Activated CD4-positive, alpha-beta memory T cell treated with anti-CD3 and anti-CD28 coated beads, Interleukin-2, amount 10 ng/mL, durations not matched to agents 7 days and 5 days (primary cell): ENCODE data around the gene GLS. TPM values are rescaled to one million over a fixed set of nuclear protein-coding genes. Genes with fewer than 3 reads are reported as not detected.

Experiments used
- CTCF ChIA-PET: fragments of 350-600 bp; sonication (Branson Sonifier 250); formaldehyde crosslinking; loops from one replicate; lab custom pipeline; 2021; ENCODE audit warnings: antibody characterized with exemption, inconsistent platforms; lab: Charles Lee
- POLR2A ChIA-PET: fragments of 350-600 bp; sonication (Branson Sonifier 250); formaldehyde crosslinking; loops from one replicate; lab custom pipeline; 2021; ENCODE audit warnings: antibody characterized with exemption; lab: Charles Lee
- DNase-seq: peaks from one replicate; pipeline ENCODE4 v3.0.0-alpha.2; 2020
- H3K27ac Mint-ChIP-seq: one replicate; pipeline ENCODE4 v1.8.0; 2021; ENCODE audit warnings: mild to moderate bottlenecking, mixed read lengths
- H3K27me3 Mint-ChIP-seq: one replicate; pipeline ENCODE4 v1.8.0; 2021; ENCODE audit warnings: mixed read lengths
- H3K36me3 Mint-ChIP-seq: one replicate; pipeline ENCODE4 v1.8.0; 2021; ENCODE audit warnings: low read depth, mixed read lengths
- H3K4me1 Mint-ChIP-seq: one replicate; pipeline ENCODE4 v1.8.0; 2021; ENCODE audit warnings: mixed read lengths
- H3K4me3 Mint-ChIP-seq: one replicate; pipeline ENCODE4 v1.8.0; 2021; ENCODE audit warnings: mild to moderate bottlenecking, mixed read lengths
- H3K9me3 Mint-ChIP-seq: one replicate; pipeline ENCODE4 v1.8.0; 2021; ENCODE audit warnings: mixed read lengths
- total RNA-seq, 2 experiments: library from RNA; stranded (reverse); gene quantifications; one replicate each; pipeline ENCODE4 v1.2.3, GENCODE V29; 2021

GLS gene
- total RNA-seq, 2 experiments from 2014 or later = 146 to 150 TPM

GRCh38 chr2:190970160-190970559 lies 89.5 kb downstream of the GLS start:
- CTCF ChIA-PET = no interaction called here
- H3K9me3 Mint-ChIP-seq = no peaks in the 10 kb centered on the region
- H3K27ac Mint-ChIP-seq = no peak overlapping the region

DNA sequence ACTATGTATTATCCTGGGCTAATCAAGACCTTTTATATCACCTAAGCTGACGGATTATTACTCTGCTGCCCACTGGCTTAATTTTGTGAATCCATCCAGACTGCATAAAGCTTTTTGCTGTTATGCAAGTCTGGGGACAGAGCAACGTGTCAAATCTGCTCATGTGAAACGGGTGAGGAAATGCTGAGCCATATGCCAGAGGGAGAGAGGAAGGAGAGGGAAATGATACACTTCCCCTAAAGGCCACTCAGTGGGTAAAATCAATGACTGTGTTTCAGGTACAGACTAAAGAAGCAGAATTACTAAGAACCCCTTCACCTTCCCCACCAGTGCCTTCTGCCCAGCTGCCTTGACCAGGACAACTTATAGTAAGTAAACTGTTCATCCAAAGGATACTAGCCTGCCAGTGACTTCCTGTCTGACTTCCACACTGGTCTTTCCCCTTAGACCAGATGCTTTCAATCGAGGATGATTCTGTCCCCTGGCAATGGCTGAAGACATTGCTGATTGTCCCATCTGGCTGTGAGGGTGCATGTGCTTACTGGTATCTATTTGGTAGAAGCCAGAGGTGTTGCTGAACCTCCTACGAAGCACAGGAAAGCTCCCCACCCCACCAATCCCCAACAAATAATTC lies 90.4 kb downstream of the GLS start:
- CTCF ChIA-PET = no interaction called here
- H3K36me3 Mint-ChIP-seq = peaks cover 88% of the 10 kb centered on the region
- H3K27ac Mint-ChIP-seq = peak overlapping the region; percentile 49
- H3K9me3 Mint-ChIP-seq = no peaks in the 10 kb centered on the region
- peaks cover 28% of the 10 kb centered on the region for H3K4me1 Mint-ChIP-seq
- POLR2A ChIA-PET = interaction anchor here (1.6 kb wide), 1 partner anchor 16 kb away, joined by 5 read pairs; no protein-coding TSS in a partner anchor
- H3K4me3 Mint-ChIP-seq = no peak overlapping the region
- DNase-seq = no peak
- no peaks in the 10 kb centered on the region for H3K27me3 Mint-ChIP-seq

More at GRCh38 chr2:190970160-190970559, 89.5 kb downstream of the GLS start:
- H3K36me3 Mint-ChIP-seq = peaks cover 88% of the 10 kb centered on the region
- H3K4me3 Mint-ChIP-seq = no peak overlapping the region
- peaks cover 28% of the 10 kb centered on the region for H3K4me1 Mint-ChIP-seq
- POLR2A ChIA-PET = interaction anchor here (1.4 kb wide), 1 partner anchor 22 kb away, joined by 4 read pairs; no protein-coding TSS in a partner anchor
- H3K27me3 Mint-ChIP-seq = no peaks in the 10 kb centered on the region
- DNase-seq = no peak

DNA sequence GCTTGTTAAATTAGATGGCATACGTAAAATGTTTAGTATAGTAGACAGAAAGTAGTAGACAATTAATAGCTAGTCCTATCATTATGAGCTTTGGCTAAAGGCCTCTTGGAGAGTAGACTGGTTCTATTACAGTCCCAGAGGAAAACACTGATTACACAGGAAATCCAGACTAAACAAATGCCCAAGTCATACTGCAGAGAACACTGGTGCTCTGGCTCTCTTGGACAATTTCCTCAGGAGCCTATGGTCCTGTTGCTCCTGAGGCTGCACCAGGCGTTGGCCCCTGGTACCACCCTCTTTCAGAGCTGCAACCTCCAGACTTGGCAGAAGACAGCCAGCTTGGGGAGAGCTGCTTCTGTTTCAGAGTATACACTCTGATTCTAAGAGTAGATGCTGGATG lies 91.6 kb downstream of the GLS start:
- ChIA-PET POLR2A (interaction anchor here (1.5 to 2.6 kb wide), 3 partner anchors 9 to 15 kb away, joined by 3 to 7 read pairs (median 5); no protein-coding TSS in a partner anchor), CTCF (interaction anchor here (0.7 to 1.2 kb wide), 2 partner anchors 11 to 24 kb away, joined by 3 to 4 read pairs; no protein-coding TSS in a partner anchor)
- H3K9me3 Mint-ChIP-seq = no peaks in the 10 kb centered on the region
- no peak for DNase-seq
- no peaks in the 10 kb centered on the region for H3K27me3 Mint-ChIP-seq
- H3K4me1 Mint-ChIP-seq = peaks cover 30% of the 10 kb centered on the region
- H3K4me3 Mint-ChIP-seq = no peak overlapping the region
- peaks cover 90% of the 10 kb centered on the region for H3K36me3 Mint-ChIP-seq
- H3K27ac Mint-ChIP-seq = no peak overlapping the region

GRCh38 chr2:190972846-190973245 lies 92.2 kb downstream of the GLS start:
- Mint-ChIP-seq H3K27me3 (no peaks in the 10 kb centered on the region), H3K9me3 (no peaks in the 10 kb centered on the region), H3K36me3 (peaks cover 91% of the 10 kb centered on the region), H3K27ac (no peak overlapping the region), H3K4me3 (no peak overlapping the region), H3K4me1 (peaks cover 34% of the 10 kb centered on the region)
- ChIA-PET CTCF (interaction anchor here (0.7 to 1.2 kb wide), 2 partner anchors 11 to 25 kb away, joined by 3 to 4 read pairs; no protein-coding TSS in a partner anchor), POLR2A (interaction anchor here (1.5 to 2.6 kb wide), 3 partner anchors 8 to 10 kb away, joined by 3 to 7 read pairs (median 6); no protein-coding TSS in a partner anchor)
- no peak for DNase-seq

DNA sequence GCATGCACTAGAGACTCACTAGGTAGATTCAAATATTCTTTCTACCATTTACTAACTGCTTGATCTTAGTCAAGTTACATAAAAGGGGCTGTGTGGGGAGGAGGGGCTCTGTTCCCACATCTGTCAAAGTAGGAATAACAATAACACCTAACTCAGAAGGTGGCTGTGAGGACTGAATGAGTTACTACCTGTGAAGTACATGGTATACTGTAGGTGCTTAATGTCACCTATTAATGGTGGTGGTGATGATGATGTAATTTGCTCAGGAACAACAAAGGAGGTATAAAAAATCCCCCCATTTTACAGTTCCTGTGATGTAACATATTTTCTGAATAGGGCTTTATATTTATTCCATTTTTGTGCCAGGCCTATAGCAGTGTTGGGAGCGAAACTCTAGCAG lies 92.6 kb downstream of the GLS start:
- peaks cover 91% of the 10 kb centered on the region for H3K36me3 Mint-ChIP-seq
- H3K27me3 Mint-ChIP-seq = no peaks in the 10 kb centered on the region
- DNase-seq = no peak
- H3K9me3 Mint-ChIP-seq = no peaks in the 10 kb centered on the region
- POLR2A ChIA-PET = interaction anchor here (0.9 to 4.1 kb wide), 5 partner anchors 8 to 92 kb away, joined by 3 to 14 read pairs (median 6); no protein-coding TSS in a partner anchor
- H3K27ac Mint-ChIP-seq = no peak overlapping the region
- no peak overlapping the region for H3K4me3 Mint-ChIP-seq
- H3K4me1 Mint-ChIP-seq = peaks cover 38% of the 10 kb centered on the region
- CTCF ChIA-PET = no interaction called here

- H3K4me1 Mint-ChIP-seq = peaks cover 43% of the 10 kb centered on the region
Measured at GRCh38 chr2:190973726-190974628, 93.4 kb downstream of the GLS start.

GRCh38 chr2:190974629-190975361 lies 94.2 kb downstream of the GLS start:
- DNase-seq = no peak
- CTCF ChIA-PET = interaction anchor here (1.1 kb wide), 1 partner anchor 11 kb away, joined by 3 read pairs; no protein-coding TSS in a partner anchor
- H3K27ac Mint-ChIP-seq = peak overlapping the region; percentile 21
- H3K27me3 Mint-ChIP-seq = no peaks in the 10 kb centered on the region
- peaks cover 39% of the 10 kb centered on the region for H3K4me1 Mint-ChIP-seq
- H3K9me3 Mint-ChIP-seq = no peaks in the 10 kb centered on the region
- no peak overlapping the region for H3K4me3 Mint-ChIP-seq
- POLR2A ChIA-PET = interaction anchor here (1.5 to 4.1 kb wide), 6 partner anchors 10 to 37 kb away, joined by 5 to 14 read pairs (median 6); no protein-coding TSS in a partner anchor
- peaks cover 91% of the 10 kb centered on the region for H3K36me3 Mint-ChIP-seq

More at GRCh38 chr2:190973726-190974628, 93.4 kb downstream of the GLS start:
- no peaks in the 10 kb centered on the region for H3K9me3 Mint-ChIP-seq
- H3K27me3 Mint-ChIP-seq = no peaks in the 10 kb centered on the region
- H3K27ac Mint-ChIP-seq = peak overlapping the region; percentile 33
- ChIA-PET CTCF (interaction anchor here (1.1 kb wide), 1 partner anchor 11 kb away, joined by 3 read pairs; no protein-coding TSS in a partner anchor), POLR2A (interaction anchor here (0.9 to 4.1 kb wide), 6 partner anchors 9 to 92 kb away, joined by 3 to 14 read pairs (median 6); no protein-coding TSS in a partner anchor)
- no peak for DNase-seq
- no peak overlapping the region for H3K4me3 Mint-ChIP-seq
- H3K36me3 Mint-ChIP-seq = peaks cover 91% of the 10 kb centered on the region

DNA sequence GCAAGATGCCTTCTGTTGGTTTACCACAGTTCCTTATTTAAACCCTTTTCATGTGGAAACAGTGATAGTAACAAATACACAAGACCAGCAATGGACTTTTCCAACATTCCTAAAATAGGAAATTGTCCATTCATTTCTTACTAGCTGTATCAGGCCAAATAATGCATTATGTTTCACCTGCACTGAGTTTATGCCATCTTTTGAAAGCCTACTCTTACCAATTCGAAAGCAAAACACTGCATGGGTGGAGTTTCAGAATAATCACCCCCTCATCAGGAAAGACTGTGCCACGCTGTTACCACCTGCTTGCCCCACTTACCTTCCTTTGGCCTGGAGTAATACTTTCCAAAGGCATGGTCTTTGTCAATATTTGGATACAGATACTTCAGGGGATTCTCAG lies 95.9 kb downstream of the GLS start:
- ChIA-PET POLR2A (interaction anchor here (1.2 to 4.1 kb wide), 4 partner anchors 8 to 53 kb away, joined by 3 to 14 read pairs (median 6); partner anchors contain the start of gene STAT1), CTCF (interaction anchor here (0.7 to 1.3 kb wide), 2 partner anchors 12 to 179 kb away, joined by 3 read pairs; no protein-coding TSS in a partner anchor)
- H3K4me3 Mint-ChIP-seq = no peak overlapping the region
- H3K4me1 Mint-ChIP-seq = peaks cover 39% of the 10 kb centered on the region
- no peaks in the 10 kb centered on the region for H3K27me3 Mint-ChIP-seq
- H3K9me3 Mint-ChIP-seq = no peaks in the 10 kb centered on the region
- H3K36me3 Mint-ChIP-seq = peaks cover 91% of the 10 kb centered on the region
- peak overlapping the region; percentile 31 for H3K27ac Mint-ChIP-seq
- DNase-seq = no peak

- CTCF ChIA-PET = no interaction called here
- no peak overlapping the region for H3K4me3 Mint-ChIP-seq
- peaks cover 46% of the 10 kb centered on the region for H3K4me1 Mint-ChIP-seq
- H3K27ac Mint-ChIP-seq = peak overlapping the region; percentile 23
- H3K36me3 Mint-ChIP-seq = peaks cover 93% of the 10 kb centered on the region
- POLR2A ChIA-PET = interaction anchor here (1.2 to 4.1 kb wide), 3 partner anchors 9 to 52 kb away, joined by 3 to 14 read pairs (median 9); no protein-coding TSS in a partner anchor
- no peak for DNase-seq
- no peaks in the 10 kb centered on the region for H3K9me3 Mint-ChIP-seq
- H3K27me3 Mint-ChIP-seq = no peaks in the 10 kb centered on the region
Measured at GRCh38 chr2:190977505-190977904, 96.9 kb downstream of the GLS start.

DNA sequence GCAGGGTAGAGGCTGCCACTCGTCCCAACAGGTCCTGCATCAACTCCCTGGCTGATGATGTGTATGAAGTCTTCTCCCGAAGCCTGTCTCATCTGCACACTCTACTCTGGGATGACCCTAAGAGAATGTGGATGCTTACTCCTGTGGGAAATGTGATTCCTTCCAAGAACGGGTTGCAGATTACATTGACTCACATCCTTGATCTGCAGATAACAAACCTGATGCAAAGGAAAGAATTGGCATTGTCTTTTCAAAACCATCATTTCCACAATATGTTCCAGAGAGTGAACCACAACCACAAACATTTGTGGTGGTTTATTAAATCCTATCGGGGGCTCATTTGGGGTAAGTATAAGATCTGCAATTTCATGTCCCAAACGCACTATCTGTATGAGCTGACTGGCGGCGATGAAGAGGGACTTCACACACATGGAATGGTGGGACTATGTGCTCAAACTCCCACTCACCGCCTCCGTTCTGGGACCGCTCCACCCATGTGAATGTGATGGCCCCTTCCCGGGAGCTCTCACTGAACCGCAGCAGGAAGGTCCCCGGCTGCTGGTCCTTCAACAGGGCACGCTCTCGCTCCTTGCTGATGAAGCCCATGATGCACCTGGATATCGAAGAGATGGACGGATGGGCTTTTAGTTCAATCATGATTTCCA lies 97.9 kb downstream of the GLS start:
- Mint-ChIP-seq H3K27me3 (no peaks in the 10 kb centered on the region), H3K4me1 (peaks cover 51% of the 10 kb centered on the region), H3K36me3 (peaks cover 96% of the 10 kb centered on the region), H3K4me3 (no peak overlapping the region), H3K27ac (no peak overlapping the region), H3K9me3 (no peaks in the 10 kb centered on the region)
- ChIA-PET CTCF (no interaction called here), POLR2A (interaction anchor here (2.0 to 2.6 kb wide), 2 partner anchors 10 to 15 kb away, joined by 9 read pairs; no protein-coding TSS in a partner anchor)
- no peak for DNase-seq

GRCh38 chr2:190979906-190980629 lies 99.4 kb downstream of the GLS start:
- Mint-ChIP-seq H3K36me3 (peaks cover 96% of the 10 kb centered on the region), H3K27ac (no peak overlapping the region), H3K9me3 (no peaks in the 10 kb centered on the region), H3K4me1 (peaks cover 62% of the 10 kb centered on the region), H3K4me3 (no peak overlapping the region), H3K27me3 (no peaks in the 10 kb centered on the region)
- CTCF ChIA-PET = interaction anchor here (1.0 to 1.1 kb wide), 2 partner anchors 16 to 175 kb away, joined by 3 read pairs; no protein-coding TSS in a partner anchor
- POLR2A ChIA-PET = interaction anchor here (0.7 to 2.6 kb wide), 6 partner anchors 8 to 33 kb away, joined by 3 to 9 read pairs (median 5); no protein-coding TSS in a partner anchor
- no peak for DNase-seq
